ENCODE data around the gene MLLT3.

MLLT3 gene

GRCh38 chr9:20476912-20477521 is 145.3 kb downstream of the MLLT3 start:
- no peak for DNase-seq (ENCODE audit: low read depth)

GRCh38 chr9:20474496-20474895 is 147.8 kb downstream of the MLLT3 start:
- no peak for DNase-seq (ENCODE audit: low read depth)

GRCh38 chr9:20473515-20474013 is 148.7 kb downstream of the MLLT3 start:
- DNase-seq (ENCODE audit: low read depth) = no peak

GRCh38 chr9:20472342-20473045 is 149.8 kb downstream of the MLLT3 start:
- no peak for DNase-seq (ENCODE audit: low read depth)

GRCh38 chr9:20466328-20467008 is 155.8 kb downstream of the MLLT3 start:
- no peak for DNase-seq (ENCODE audit: low read depth)

- no peak for DNase-seq (ENCODE audit: low read depth)
Measured at GRCh38 chr9:20464242-20464641, 158.1 kb downstream of the MLLT3 start.

GRCh38 chr9:20463823-20464222 is 158.5 kb downstream of the MLLT3 start:
- DNase-seq (ENCODE audit: low read depth) = no peak

GRCh38 chr9:20462410-20462809 is 159.9 kb downstream of the MLLT3 start:
- no peak for DNase-seq (ENCODE audit: low read depth)

GRCh38 chr9:20447291-20447690 is 175.0 kb downstream of the MLLT3 start:
- no peak for DNase-seq (ENCODE audit: low read depth)

- DNase-seq (ENCODE audit: low read depth) = no peak
Measured at GRCh38 chr9:20446248-20446647, 176.1 kb downstream of the MLLT3 start.

GRCh38 chr9:20442461-20443319 is 179.6 kb downstream of the MLLT3 start:
- no peak for DNase-seq (ENCODE audit: low read depth)

- DNase-seq (ENCODE audit: low read depth) = no peak
Measured at GRCh38 chr9:20441711-20442423, 180.4 kb downstream of the MLLT3 start.

GRCh38 chr9:20441166-20441565 is 181.1 kb downstream of the MLLT3 start:
- DNase-seq (ENCODE audit: low read depth) = no peak

- DNase-seq (ENCODE audit: low read depth) = peak; percentile 44
Measured at GRCh38 chr9:20437476-20437875, 184.8 kb downstream of the MLLT3 start.

- no peak for DNase-seq (ENCODE audit: low read depth)
Measured at GRCh38 chr9:20436476-20437195, 185.7 kb downstream of the MLLT3 start.

GRCh38 chr9:20428976-20429375 is 193.3 kb downstream of the MLLT3 start:
- no peak for DNase-seq (ENCODE audit: low read depth)

- no peak for DNase-seq (ENCODE audit: low read depth)
Measured at GRCh38 chr9:20427359-20427758, 194.9 kb downstream of the MLLT3 start.

GRCh38 chr9:20426019-20426418 is 196.3 kb downstream of the MLLT3 start:
- DNase-seq (ENCODE audit: low read depth) = no peak

- DNase-seq (ENCODE audit: low read depth) = no peak
Measured at GRCh38 chr9:20419533-20419932, 202.8 kb downstream of the MLLT3 start.

GRCh38 chr9:20418485-20418884 is 203.8 kb downstream of the MLLT3 start:
- DNase-seq (ENCODE audit: low read depth) = no peak
